Activated effector memory CD4-positive, alpha-beta T cell treated with Interleukin-2 at 50 U/mL for 16 hours (primary cell): ENCODE data around the gene UMODL1.

Experiments
- DNase-seq: peaks from one replicate; pipeline ENCODE4 v3.0.0-alpha.2; 2020

The UMODL1 gene

GRCh38 chr21:42117967-42118780, 47.1 kb downstream of the UMODL1 start:
- DNase-seq, result no peak

GRCh38 chr21:42118901-42119300, 47.8 kb downstream of the UMODL1 start:
- DNase-seq, result no peak

- DNase-seq, result no peak
Measured at GRCh38 chr21:42120101-42120902, 49.2 kb downstream of the UMODL1 start.

GRCh38 chr21:42120903-42121535, 49.9 kb downstream of the UMODL1 start:
- DNase-seq, result no peak

GRCh38 chr21:42121794-42122193, 50.7 kb downstream of the UMODL1 start:
- no peak for DNase-seq

GRCh38 chr21:42122398-42122797, 51.3 kb downstream of the UMODL1 start:
- DNase-seq, result no peak

- no peak for DNase-seq
Measured at GRCh38 chr21:42122808-42123207, 51.7 kb downstream of the UMODL1 start.

- no peak for DNase-seq
Measured at GRCh38 chr21:42123219-42123908, 52.2 kb downstream of the UMODL1 start.

GRCh38 chr21:42124081-42124480, 53.0 kb downstream of the UMODL1 start:
- no peak for DNase-seq

GRCh38 chr21:42124826-42125570, 53.9 kb downstream of the UMODL1 start:
- no peak for DNase-seq

- no peak for DNase-seq
Measured at GRCh38 chr21:42125571-42126544, 54.7 kb downstream of the UMODL1 start.

- DNase-seq, result no peak
Measured at GRCh38 chr21:42127164-42128150, 56.3 kb downstream of the UMODL1 start.

- DNase-seq, result no peak
Measured at GRCh38 chr21:42129300-42130266, 58.5 kb downstream of the UMODL1 start.

GRCh38 chr21:42130441-42130840, 59.3 kb downstream of the UMODL1 start:
- no peak for DNase-seq

- no peak for DNase-seq
Measured at GRCh38 chr21:42132183-42132582, 61.1 kb downstream of the UMODL1 start.

GRCh38 chr21:42133131-42133530, 62.0 kb downstream of the UMODL1 start:
- DNase-seq, result no peak

- no peak for DNase-seq
Measured at GRCh38 chr21:42135386-42136052, 64.4 kb downstream of the UMODL1 start.
